ENCODE measurements around the gene YOD1. TPM values are rescaled to one million over a fixed set of nuclear protein-coding genes. Genes with fewer than 3 reads are reported as not detected.

YOD1 gene
- total RNA-seq, 1 experiment from 2014 or later: 11.8 TPM

- H3K36me3 ChIP-seq (ENCODE audit: control insufficient read depth, insufficient read depth, low read length): no peaks in the 10 kb centered on the region
- TF ChIP-seq, protein P1, sequence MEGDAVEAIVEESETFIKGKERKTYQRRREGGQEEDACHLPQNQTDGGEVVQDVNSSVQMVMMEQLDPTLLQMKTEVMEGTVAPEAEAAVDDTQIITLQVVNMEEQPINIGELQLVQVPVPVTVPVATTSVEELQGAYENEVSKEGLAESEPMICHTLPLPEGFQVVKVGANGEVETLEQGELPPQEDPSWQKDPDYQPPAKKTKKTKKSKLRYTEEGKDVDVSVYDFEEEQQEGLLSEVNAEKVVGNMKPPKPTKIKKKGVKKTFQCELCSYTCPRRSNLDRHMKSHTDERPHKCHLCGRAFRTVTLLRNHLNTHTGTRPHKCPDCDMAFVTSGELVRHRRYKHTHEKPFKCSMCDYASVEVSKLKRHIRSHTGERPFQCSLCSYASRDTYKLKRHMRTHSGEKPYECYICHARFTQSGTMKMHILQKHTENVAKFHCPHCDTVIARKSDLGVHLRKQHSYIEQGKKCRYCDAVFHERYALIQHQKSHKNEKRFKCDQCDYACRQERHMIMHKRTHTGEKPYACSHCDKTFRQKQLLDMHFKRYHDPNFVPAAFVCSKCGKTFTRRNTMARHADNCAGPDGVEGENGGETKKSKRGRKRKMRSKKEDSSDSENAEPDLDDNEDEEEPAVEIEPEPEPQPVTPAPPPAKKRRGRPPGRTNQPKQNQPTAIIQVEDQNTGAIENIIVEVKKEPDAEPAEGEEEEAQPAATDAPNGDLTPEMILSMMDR (IDR thresholded peaks at IDR 0.05; ENCODE audit: insufficient read depth in 1 of 2, low read depth in 1 of 2, low read length in 1 of 2, severe bottlenecking in 1 of 2, unreplicated experiment in 1 of 2): peak; percentile 77 to 80
- no TSS peak for BruUV-seq (replicated peaks)
- peaks cover 15% of the 10 kb centered on the region for H3K36me3 Mint-ChIP-seq (ENCODE audit: insufficient read depth, unreplicated experiment)
- peak; percentile 84 to 87 for DNase-seq
- no peaks in the 10 kb centered on the region for H3K27me3 Mint-ChIP-seq (ENCODE audit: insufficient read depth, unreplicated experiment)
- no peaks in the 10 kb centered on the region for H3K27me3 ChIP-seq (replicated peaks; ENCODE audit: control insufficient read depth, insufficient read depth, low read length)
- intact Hi-C loops (cut with micrococcal nuclease; ENCODE audit: unreplicated experiment): loop anchor here (1.0 to 5.0 kb wide), 4 partner anchors 157 to 415 kb away; no protein-coding TSS in a partner anchor
- H3K4me1 ChIP-seq: peaks cover 59% of the 10 kb centered on the region
- ChIA-PET CTCF (interaction anchor here (0.5 to 2.5 kb wide), 6 partner anchors 19 to 415 kb away, joined by 3 to 14 read pairs (median 4); partner anchors contain the start of genes C4BPA and CD55), POLR2A (interaction anchor here (1.1 to 1.8 kb wide), 2 partner anchors 32 to 237 kb away, joined by 8 to 9 read pairs; partner anchors contain the start of genes CD55 and PFKFB2)
- no peaks in the 10 kb centered on the region for H3K9me3 ChIP-seq
- H3K4me3 ChIP-seq (ENCODE audit: low read depth, low read length): no peak overlapping the region
- peak overlapping the region; percentile 62 for H3K27ac Mint-ChIP-seq (ENCODE audit: unreplicated experiment)
- no peaks in the 10 kb centered on the region for H3K9me3 Mint-ChIP-seq (ENCODE audit: unreplicated experiment)
- H3K4me1 Mint-ChIP-seq (ENCODE audit: low read depth, unreplicated experiment): peaks cover 56% of the 10 kb centered on the region
- H3K4me3 Mint-ChIP-seq (ENCODE audit: unreplicated experiment): peak overlapping the region; percentile 46
Measured at GRCh38 chr1:207084701-207085180, 33.7 kb upstream of the YOD1 start.

GRCh38 chr1:207084232-207084631 lies 33.2 kb upstream of the YOD1 start:
- intact Hi-C loops (cut with micrococcal nuclease; ENCODE audit: unreplicated experiment): loop anchor here (1.0 to 5.0 kb wide), 4 partner anchors 157 to 415 kb away; no protein-coding TSS in a partner anchor
- CTCF ChIA-PET: interaction anchor here (0.5 to 2.5 kb wide), 6 partner anchors 20 to 415 kb away, joined by 3 to 14 read pairs (median 4); partner anchors contain the start of genes C4BPA and CD55
- H3K4me3 Mint-ChIP-seq (ENCODE audit: unreplicated experiment): peak overlapping the region; percentile 46

DNA sequence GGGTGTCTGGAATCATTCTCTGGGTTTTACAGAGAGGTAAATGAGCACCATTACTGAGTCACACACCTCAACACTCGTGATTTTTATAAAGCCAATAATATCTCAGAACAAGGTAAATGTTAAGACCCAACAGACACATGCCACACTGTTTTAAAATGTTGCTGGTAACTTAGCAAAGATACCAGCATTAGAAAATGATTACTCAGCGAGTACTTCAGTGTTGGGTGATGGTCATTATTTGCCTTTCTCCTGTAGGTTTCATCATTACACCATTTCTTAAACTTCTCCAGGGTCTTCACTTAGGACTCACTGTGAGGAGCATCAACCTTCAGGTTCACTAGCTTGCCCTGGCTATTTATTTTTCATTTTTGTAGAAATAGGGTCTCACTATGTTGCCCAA lies 30.8 kb upstream of the YOD1 start:
- ChIA-PET POLR2A (no interaction called here), CTCF (no interaction called here)
- Mint-ChIP-seq H3K4me3 (ENCODE audit: unreplicated experiment) (no peak overlapping the region), H3K27ac (ENCODE audit: unreplicated experiment) (no peak overlapping the region), H3K4me1 (ENCODE audit: low read depth, unreplicated experiment) (peaks cover 33% of the 10 kb centered on the region), H3K9me3 (ENCODE audit: unreplicated experiment) (no peaks in the 10 kb centered on the region), H3K36me3 (ENCODE audit: insufficient read depth, unreplicated experiment) (peaks cover 6% of the 10 kb centered on the region), H3K27me3 (ENCODE audit: insufficient read depth, unreplicated experiment) (no peaks in the 10 kb centered on the region)
- BruUV-seq (replicated peaks): no TSS peak
- Histone ChIP-seq H3K9me3 (no peaks in the 10 kb centered on the region), H3K4me3 (ENCODE audit: low read depth, low read length) (no peak overlapping the region), H3K4me1 (peaks cover 34% of the 10 kb centered on the region), H3K27me3 (replicated peaks; ENCODE audit: control insufficient read depth, insufficient read depth, low read length) (no peaks in the 10 kb centered on the region), H3K36me3 (ENCODE audit: control insufficient read depth, insufficient read depth, low read length) (no peaks in the 10 kb centered on the region)
- intact Hi-C loops (cut with micrococcal nuclease; ENCODE audit: unreplicated experiment): loop anchor here (5.0 kb wide), 1 partner anchor 255 kb away; no protein-coding TSS in a partner anchor
- no peak for DNase-seq
- TF ChIP-seq, protein P1 (IDR thresholded peaks at IDR 0.05; ENCODE audit: insufficient read depth in 1 of 2, low read depth in 1 of 2, low read length in 1 of 2, severe bottlenecking in 1 of 2, unreplicated experiment in 1 of 2): no peak

More at GRCh38 chr1:207084232-207084631, 33.2 kb upstream of the YOD1 start:
- peaks cover 10% of the 10 kb centered on the region for H3K36me3 Mint-ChIP-seq (ENCODE audit: insufficient read depth, unreplicated experiment)
- H3K27me3 ChIP-seq (replicated peaks; ENCODE audit: control insufficient read depth, insufficient read depth, low read length): no peaks in the 10 kb centered on the region
- peaks cover 58% of the 10 kb centered on the region for H3K4me1 ChIP-seq
- no peak overlapping the region for H3K27ac Mint-ChIP-seq (ENCODE audit: unreplicated experiment)
- BruUV-seq (replicated peaks): no TSS peak
- no peaks in the 10 kb centered on the region for H3K9me3 ChIP-seq
- H3K9me3 Mint-ChIP-seq (ENCODE audit: unreplicated experiment): no peaks in the 10 kb centered on the region
- POLR2A ChIA-PET: interaction anchor here (1.1 to 1.8 kb wide), 2 partner anchors 31 to 237 kb away, joined by 8 to 9 read pairs; partner anchors contain the start of genes CD55 and PFKFB2
- H3K36me3 ChIP-seq (ENCODE audit: control insufficient read depth, insufficient read depth, low read length): no peaks in the 10 kb centered on the region
- no peaks in the 10 kb centered on the region for H3K27me3 Mint-ChIP-seq (ENCODE audit: insufficient read depth, unreplicated experiment)
- TF ChIP-seq, protein P1 (IDR thresholded peaks at IDR 0.05; ENCODE audit: insufficient read depth in 1 of 2, low read depth in 1 of 2, low read length in 1 of 2, severe bottlenecking in 1 of 2, unreplicated experiment in 1 of 2): no peak
- H3K4me3 ChIP-seq (ENCODE audit: low read depth, low read length): no peak overlapping the region
- H3K4me1 Mint-ChIP-seq (ENCODE audit: low read depth, unreplicated experiment): peaks cover 54% of the 10 kb centered on the region
- DNase-seq: no peak
